Ishikawa (cell line): ENCODE measurements around the gene GNB1L.

Experiments used
- EP300 ChIP-seq: IDR thresholded peaks from 2 replicates; pipeline ENCODE4 v1.6.1; 2012; ENCODE audit warnings: borderline replicate concordance
- ZBTB7A ChIP-seq: IDR thresholded peaks from 2 replicates; pipeline ENCODE4 v1.6.1; 2012; ENCODE audit warnings: low read depth

DNA sequence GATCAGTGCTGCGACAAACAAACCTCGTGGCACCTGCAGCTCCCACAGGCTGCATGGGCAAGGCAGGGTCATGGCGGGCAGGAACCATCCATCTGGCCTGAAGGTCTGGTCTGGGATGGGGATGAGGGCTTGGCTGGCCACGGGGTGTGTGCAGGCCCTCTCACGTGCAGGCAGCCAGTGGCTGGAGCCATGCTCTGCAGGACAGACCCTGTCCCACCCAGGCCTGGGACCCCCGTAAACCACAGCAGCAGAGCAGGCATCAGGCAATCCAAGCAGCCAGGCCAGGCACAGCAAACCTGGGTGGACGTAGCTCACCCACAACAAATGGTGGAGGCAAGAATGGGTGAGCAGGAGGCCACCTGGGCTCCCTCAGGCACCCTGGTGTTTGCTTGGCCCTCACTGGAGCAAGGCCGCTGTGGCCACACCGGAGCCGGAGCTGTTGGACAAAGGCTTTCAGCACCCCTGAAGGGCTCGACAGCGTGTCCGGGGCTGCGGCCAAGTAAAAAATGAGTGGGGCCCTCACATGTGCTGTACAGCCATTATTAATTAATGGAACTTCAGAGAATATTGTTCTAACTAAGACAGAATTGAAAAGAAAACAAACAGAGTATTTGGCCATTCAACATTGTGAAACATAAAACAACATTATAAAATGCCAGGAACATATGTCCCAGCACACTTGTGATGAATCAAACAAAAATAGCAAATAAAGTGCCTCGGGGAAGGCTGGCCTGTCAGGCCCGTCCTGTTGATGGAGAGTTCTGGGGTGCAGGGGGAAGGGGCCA is 24.0 kb upstream of the GNB1L start:
- no peak for TF ChIP-seq EP300
- no peak for TF ChIP-seq ZBTB7A
